ENCODE measurements around the gene PPP2R5B.

PPP2R5B gene

DNA sequence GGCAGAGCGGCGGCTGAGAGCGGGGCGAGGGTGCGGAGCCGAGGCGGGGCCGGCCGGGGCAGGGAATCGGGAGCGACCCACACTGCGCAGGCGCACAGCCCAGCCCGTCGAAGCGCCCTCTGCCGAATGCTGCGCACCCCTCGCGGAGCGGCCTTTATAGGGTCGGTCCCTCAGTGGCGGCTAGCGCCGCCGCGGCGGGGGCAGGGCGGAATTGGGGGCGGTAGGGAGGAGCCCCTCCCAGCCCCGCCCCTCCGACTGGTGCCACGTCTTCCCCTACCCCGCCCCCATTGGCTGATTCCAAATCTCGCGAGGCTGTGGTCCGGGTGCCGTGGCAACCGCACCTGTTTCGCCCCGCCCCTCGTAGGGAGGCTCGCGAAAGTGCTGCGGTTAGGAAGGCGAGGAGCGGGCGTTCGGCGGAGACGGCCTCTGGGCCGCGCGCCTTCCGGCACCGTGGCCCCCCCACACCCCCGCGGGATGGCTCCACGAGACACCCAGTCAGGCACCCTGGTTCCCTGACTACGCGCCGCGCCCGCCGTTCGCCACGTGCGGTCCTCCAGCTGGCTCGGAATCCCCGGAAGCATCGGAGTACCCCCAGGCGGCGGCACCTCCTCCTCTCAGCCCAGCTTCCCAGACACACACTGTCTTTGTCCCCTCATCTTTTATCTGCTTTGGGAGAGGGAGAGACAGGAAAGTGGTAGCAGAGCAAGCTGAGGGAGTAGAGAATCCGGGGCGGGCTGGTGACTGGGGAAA lies 45.8 kb upstream of the PPP2R5B start, which contains the start of gene EHD1:
Gene EHD1 (minus strand): TSS at position 128 of the 750 bp plus-strand sequence. CDS start 157 bp downstream, outside the sequence.
- DNase-seq (ENCODE audit: low read depth), result peak; percentile 93
- peak within 1 kb of the TSS; percentile 92 for H3K4me3 ChIP-seq (ENCODE audit: low read depth, low read length)
- TF ChIP-seq, protein P1, sequence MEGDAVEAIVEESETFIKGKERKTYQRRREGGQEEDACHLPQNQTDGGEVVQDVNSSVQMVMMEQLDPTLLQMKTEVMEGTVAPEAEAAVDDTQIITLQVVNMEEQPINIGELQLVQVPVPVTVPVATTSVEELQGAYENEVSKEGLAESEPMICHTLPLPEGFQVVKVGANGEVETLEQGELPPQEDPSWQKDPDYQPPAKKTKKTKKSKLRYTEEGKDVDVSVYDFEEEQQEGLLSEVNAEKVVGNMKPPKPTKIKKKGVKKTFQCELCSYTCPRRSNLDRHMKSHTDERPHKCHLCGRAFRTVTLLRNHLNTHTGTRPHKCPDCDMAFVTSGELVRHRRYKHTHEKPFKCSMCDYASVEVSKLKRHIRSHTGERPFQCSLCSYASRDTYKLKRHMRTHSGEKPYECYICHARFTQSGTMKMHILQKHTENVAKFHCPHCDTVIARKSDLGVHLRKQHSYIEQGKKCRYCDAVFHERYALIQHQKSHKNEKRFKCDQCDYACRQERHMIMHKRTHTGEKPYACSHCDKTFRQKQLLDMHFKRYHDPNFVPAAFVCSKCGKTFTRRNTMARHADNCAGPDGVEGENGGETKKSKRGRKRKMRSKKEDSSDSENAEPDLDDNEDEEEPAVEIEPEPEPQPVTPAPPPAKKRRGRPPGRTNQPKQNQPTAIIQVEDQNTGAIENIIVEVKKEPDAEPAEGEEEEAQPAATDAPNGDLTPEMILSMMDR (IDR thresholded peaks at IDR 0.05; ENCODE audit: low read depth, low read length, missing control alignments), result peak; percentile 55

DNA sequence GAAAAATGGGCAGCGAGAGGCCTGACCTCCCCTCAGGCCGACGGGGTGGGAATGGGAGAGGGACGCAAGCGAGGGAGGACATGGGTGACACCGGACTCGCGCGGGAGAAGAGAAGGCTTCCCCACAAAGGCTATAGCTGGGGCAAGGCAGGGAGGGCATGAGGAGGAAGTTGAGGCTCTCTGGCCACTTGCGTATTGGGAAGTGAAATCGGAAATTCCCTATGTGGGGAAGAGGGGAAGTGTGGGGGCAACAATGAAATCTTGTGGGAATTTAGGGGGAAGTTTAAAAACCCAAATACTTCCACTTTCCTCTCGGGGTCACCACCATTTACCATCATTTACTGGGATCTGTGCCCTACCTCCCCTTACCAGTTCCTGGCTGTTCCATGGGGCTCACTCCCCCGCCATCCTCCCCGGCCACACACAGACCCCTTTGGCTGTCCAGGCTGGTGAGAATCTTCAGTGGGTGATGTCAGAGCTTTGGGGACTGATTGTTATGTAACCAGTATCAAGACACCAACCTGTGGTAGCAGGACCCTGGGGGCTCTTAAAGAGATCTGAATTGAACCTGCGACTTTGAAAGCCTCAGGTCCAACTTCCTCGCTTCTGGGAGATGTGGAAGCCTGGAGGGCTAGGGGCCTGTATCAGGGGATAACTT lies 45.1 kb upstream of the PPP2R5B start:
- TF ChIP-seq, protein P1 (IDR thresholded peaks at IDR 0.05; ENCODE audit: low read depth, low read length, missing control alignments), result no peak
- H3K4me3 ChIP-seq (ENCODE audit: low read depth, low read length), result peak overlapping the region; percentile 70
- DNase-seq (ENCODE audit: low read depth), result no peak

DNA sequence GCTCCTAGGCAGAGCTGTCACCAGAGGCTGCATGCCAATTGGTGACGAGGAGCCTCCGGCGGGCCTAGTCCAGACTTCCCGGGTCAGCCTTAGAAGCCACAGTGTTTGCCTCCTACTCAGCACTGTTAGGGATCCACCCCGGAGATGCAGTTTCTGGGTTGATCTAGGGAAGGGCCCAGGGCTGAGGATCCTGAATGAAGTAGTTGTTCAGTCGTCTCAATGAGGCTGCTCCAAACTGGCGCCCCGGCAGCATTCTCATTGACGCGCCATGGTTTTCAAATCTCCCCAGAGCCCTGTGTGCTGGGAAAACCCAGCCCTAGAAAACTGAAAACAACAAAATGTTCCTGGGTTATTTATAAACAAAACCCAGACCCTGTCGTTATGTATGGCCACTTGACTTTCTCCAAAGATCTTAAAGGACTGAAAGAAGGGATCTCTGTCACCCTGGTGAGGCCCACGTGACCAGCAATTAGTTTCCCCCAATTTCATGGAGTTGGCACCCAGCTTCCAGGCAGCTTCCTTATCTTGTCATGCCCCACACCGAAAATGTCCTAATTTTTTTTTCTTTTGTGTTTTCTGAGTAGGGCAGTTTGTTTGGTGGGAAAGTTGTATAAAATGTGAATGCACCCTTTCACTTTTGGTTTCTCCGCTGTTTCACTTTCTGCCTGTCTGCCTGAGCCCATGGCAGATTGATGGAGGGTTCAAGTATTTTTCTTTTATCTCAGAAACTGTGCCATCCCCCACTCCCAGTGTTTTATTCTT lies 44.1 kb upstream of the PPP2R5B start:
- TF ChIP-seq, protein P1 (IDR thresholded peaks at IDR 0.05; ENCODE audit: low read depth, low read length, missing control alignments), result no peak
- H3K4me3 ChIP-seq (ENCODE audit: low read depth, low read length), result peak overlapping the region; percentile 33
- no peak for DNase-seq (ENCODE audit: low read depth)

DNA sequence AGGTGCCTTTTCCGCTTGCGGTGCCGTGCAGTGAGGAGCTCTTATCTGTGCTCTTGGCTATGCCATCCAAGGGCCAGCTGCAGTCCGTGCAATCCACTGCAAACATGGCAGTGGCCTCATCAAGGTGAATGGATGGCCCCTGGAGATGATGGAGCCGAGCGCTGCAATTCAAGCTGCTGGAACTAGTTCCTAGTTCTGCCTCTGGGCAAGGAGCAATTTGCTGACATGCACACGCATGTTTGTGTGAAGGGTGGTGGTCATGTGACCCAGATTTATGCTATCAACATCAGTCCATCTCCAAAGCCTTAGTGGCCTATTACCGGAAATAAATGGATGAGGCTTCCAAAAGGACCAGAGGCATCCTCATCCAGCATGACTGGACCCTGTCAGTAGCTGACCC lies 43.0 kb upstream of the PPP2R5B start:
- TF ChIP-seq, protein P1 (IDR thresholded peaks at IDR 0.05; ENCODE audit: low read depth, low read length, missing control alignments), result no peak
- no peak for DNase-seq (ENCODE audit: low read depth)
- no peak overlapping the region for H3K4me3 ChIP-seq (ENCODE audit: low read depth, low read length)

DNA sequence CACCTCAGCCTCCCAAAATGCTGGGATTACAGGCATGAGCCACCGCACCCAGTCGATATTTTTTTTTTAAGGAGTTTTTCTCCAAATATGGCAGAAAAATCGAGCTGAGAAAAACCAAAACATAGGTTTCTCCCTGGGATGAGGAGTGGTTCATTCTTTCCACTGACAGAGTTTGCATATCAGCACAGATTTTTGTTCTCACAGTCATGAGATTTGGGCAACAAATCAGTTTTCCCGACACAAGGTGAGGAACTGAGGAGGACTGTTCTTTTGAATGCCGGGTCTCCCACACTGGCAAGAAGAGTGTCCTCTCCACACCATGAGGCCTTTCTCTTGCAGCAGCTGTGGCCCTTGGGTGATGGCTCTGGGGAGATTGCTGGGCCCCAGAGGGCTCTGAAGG lies 42.2 kb upstream of the PPP2R5B start:
- H3K4me3 ChIP-seq (ENCODE audit: low read depth, low read length), result no peak overlapping the region

DNA sequence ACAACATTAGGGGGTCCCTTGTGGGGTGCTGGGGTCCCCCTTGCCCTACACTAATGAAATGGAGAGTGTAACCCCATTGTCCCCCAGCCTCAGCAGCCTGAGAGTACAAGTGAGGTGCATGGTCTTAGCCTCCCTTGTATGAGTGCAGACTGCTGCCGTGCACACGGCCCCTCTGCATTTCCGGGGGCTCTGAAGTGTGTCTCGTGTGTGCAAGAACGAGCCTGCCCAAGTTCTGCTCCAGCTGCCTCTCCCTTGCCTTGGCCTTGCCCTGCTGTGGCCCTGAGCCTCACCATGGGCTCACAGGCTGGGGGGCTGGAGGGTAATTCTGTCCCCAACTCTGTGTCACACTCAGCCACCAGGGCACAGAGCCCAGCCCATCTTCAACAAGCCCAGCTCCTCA lies 40.9 kb upstream of the PPP2R5B start:
- TF ChIP-seq, protein P1 (IDR thresholded peaks at IDR 0.05; ENCODE audit: low read depth, low read length, missing control alignments), result no peak
- no peak overlapping the region for H3K4me3 ChIP-seq (ENCODE audit: low read depth, low read length)
- DNase-seq (ENCODE audit: low read depth), result no peak

More for the DNA sequence above, 42.2 kb upstream of the PPP2R5B start:
- DNase-seq (ENCODE audit: low read depth), result no peak
- TF ChIP-seq, protein P1 (IDR thresholded peaks at IDR 0.05; ENCODE audit: low read depth, low read length, missing control alignments), result no peak
